Gastrocnemius medialis (tissue), 4 donors: Measurements from ENCODE around the gene PI4KA.

Experiments
- POLR2A ChIP-seq, 2 donors: fragments of 450-650 bp; IDR thresholded peaks; one replicate each; pipeline ENCODE4 v1.6.1; 2017; ENCODE audit warnings: antibody characterized with exemption in 2 of 2, mild to moderate bottlenecking in 2 of 2, moderate library complexity in 2 of 2
- TF ChIP-seq, protein P1 (sequence below), 5 experiments: fragments of 450-650 bp in 3 of 5; fragments of 200-600 bp in 2 of 5; sonication (generic) in 2 of 5; IDR thresholded peaks in 4 of 5; conservative IDR thresholded peaks in 1 of 5; 1 replicate in 4 of 5; 2 replicates in 1 of 5; pipeline ENCODE4 v1.5.1; 2016 to 2019; ENCODE audit warnings: antibody characterized with exemption in 5 of 5, mild to moderate bottlenecking in 3 of 5, moderate library complexity in 3 of 5

DNA sequence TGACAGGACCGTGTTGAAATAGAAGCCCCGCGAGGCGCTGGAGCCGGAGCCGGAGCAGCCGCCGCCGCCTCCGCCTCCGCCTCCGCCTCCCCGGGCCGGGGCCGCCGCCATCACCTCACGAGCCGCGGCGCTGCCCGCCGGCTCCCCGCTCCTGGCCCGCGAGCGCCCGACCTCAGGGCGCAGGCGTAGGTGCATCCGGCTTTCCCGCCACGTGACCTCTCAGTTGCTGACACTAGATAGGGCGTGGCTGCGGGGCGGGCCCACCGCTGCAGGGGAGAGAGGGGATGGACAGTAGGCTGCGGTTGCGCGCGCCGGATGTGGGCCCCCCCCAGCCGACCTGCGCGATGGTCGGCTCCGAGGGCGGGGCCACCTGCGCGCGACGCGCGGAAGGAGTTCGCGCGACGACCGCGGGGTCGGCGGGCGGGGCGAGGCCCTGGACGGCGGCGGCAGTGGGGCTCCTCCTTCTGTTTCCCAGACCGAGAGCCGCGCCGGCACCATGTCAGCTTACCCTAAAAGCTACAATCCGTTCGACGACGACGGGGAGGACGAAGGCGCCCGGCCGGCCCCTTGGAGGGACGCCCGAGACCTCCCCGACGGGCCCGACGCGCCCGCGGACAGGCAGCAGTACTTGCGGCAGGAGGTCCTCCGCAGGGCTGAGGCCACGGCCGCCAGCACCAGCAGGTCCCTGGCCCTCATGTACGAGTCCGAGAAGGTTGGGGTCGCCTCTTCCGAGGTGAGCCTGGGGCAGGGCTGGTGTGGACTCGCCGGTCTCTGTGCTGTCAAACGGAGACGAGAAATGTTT is at the start of gene PI4KA, which contains the start of gene SNAP29:
- TF ChIP-seq, protein P1, sequence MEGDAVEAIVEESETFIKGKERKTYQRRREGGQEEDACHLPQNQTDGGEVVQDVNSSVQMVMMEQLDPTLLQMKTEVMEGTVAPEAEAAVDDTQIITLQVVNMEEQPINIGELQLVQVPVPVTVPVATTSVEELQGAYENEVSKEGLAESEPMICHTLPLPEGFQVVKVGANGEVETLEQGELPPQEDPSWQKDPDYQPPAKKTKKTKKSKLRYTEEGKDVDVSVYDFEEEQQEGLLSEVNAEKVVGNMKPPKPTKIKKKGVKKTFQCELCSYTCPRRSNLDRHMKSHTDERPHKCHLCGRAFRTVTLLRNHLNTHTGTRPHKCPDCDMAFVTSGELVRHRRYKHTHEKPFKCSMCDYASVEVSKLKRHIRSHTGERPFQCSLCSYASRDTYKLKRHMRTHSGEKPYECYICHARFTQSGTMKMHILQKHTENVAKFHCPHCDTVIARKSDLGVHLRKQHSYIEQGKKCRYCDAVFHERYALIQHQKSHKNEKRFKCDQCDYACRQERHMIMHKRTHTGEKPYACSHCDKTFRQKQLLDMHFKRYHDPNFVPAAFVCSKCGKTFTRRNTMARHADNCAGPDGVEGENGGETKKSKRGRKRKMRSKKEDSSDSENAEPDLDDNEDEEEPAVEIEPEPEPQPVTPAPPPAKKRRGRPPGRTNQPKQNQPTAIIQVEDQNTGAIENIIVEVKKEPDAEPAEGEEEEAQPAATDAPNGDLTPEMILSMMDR (IDR thresholded peaks at IDR 0.05 in 4 of 5, conservative IDR thresholded peaks at IDR 0.05 in 1 of 5): peak in 3 of 5 experiments; percentile 5 to 50 (median 23)
- TF ChIP-seq POLR2A (IDR thresholded peaks at IDR 0.05): peak; percentile 93 to 94
